Stimulated activated naive CD4-positive, alpha-beta T cell (primary cell): ENCODE results near the gene PRELID1.
"Not testable (repeated sequence)": the region's sequence is repeated elsewhere in the genome, so short reads cannot be mapped to it uniquely, and the experiment has no call there.

Experiments used
- DNase-seq, 6 experiments: peaks; one replicate each; lab custom pipeline; 2025; lab: John Stamatoyannopoulos, UW

The PRELID1 gene

DNA sequence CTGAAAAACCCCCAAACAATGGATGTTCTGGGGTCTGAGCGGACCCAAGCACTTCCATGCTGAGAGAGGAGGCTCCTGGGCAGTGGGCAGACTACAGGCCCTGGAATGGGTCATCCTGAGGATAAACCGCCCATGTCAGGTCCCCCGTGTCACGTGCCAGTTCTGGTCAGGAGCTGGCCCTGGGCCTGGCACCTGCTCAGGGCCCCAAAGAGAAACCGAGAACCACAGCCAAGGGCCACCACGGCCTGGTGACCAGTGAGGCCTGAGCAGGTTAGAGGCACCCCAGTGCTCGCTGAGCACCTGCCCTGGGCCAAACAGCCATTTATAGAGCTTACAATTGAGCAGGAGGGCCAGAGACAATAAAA lies 32.1 kb downstream of the PRELID1 start:
- no peak for DNase-seq

GRCh38 chr5:177336112-177336511 lies 32.5 kb downstream of the PRELID1 start:
- no peak for DNase-seq

DNA sequence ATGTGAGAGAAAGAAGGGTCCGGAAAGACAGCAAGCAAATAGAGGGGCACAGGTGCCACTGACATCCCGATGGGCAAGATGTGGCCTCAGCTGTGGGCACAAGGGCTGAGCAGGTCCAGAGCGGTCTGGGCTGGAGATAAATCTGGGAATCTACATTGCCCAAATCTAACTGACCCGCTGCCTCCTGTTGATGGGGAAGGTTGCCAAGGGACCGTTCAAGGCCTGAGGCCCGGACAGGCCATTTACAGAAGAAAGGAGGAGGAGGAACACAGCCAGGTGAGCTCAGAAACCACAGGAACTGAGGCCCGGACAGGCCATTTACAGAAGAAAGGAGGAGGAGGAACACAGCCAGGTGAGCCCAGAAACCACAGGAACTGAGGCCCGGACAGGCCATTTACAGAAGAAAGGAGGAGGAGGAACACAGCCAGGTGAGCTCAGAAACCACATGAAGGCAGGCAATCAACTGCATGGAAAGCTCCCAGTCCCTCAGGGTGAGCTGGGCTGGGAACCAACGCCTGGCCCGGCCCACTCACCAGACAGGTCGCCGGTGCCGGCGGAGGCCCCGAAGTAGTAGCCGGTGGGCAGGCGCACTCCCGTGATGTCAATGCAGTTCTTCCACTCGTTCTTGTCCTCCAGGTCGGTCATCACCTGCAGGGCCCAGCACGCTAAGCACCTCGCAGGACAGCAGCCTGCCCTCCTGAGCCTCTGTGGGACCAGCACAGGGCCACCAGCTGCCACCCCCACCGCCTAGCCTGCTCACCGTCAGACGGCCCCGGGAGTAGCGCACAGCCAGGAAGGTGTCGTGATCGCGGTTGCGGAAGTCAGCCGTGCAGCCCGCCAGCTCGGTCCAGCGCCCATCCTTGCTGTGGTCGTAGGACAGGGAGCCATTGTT lies 33.2 kb downstream of the PRELID1 start:
- DNase-seq = no peak

DNA sequence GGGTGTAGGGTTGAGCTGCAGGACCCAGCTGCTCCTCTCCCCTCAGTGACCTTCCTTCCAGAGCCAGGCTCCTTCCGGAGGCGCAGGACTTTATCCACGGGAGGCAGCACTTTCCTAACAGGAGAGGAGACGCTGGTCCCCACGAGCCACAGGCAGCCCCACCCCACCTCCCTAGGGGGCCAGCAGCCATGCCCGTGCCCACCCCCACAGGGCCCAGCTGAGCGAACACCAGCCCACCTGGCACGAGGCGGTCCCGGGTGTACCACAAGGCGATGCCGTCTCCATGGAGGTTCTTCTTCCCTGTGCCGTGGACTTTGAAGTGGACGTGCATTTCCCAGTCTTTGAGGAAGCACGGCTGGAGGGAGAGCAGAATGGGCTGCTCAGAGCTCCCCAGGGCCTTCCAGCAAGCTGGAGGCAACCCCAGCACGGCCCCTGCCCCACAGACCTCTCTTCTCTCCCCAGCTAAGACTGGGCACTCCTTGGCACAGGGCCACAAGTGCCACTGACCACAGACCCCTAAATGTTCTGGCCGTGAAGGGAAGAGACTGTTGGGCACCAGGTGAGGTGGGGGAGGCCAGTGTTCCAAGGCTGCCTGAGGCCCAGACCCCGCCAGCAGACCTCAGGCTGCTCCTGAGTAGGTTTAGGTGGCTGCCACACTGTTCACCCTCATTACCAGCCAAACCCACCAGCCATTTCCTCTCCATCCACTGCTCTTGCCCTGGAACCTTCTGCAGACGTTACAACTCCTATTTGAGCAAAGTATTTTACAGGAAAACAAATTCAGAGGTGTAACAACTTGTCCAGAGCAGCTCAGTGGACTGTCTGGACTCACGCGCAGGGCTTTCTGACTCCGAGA lies 34.9 kb downstream of the PRELID1 start:
- no peak for DNase-seq

DNA sequence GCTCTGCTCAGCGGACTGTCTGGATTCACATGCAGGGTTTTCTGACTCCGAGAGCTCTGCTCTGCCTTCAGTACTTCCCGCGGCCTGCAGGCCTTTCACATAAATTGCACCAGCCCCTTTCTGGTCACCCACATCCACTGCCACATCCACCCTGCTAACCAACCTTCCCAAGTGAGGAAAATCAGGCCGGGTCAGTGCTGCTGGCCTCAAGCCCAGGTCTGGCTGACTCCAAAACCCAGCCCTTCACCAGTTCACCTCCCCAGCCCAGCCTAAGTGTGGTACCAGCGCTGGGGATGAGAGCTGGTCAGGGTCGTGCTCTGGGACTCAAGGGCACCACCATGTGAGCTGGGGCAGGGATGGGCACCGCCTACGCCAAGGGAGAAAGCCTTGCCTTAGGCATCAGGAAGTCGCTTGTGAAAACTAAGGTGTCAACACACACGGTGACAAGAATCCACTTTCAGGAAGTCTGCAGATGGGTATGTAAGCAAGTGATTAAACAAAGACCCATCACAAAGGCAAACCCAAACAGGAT lies 35.6 kb downstream of the PRELID1 start:
- DNase-seq = no peak

- not testable (repeated sequence) for DNase-seq
Measured at GRCh38 chr5:177343000-177343399, 39.4 kb downstream of the PRELID1 start.

DNA sequence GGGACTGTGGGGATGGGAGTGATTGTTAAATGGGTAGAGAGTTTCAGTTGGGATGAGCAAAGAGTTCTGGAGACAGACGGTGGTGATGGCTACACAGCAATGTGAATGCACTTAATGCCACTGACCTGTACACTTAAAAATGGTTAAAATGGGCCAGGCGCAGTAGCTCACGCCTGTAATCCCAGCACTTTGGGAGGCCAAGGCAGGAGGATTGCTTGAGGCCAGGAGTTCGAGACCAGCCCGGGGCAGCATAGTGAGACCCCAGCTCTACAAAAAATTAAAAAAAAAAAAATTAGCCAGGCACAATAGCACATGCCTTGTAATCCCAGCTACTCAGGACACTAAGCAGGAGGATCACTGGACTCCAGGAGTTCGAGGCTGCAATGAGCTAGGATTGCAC lies 40.2 kb downstream of the PRELID1 start:
- DNase-seq = no peak

DNA sequence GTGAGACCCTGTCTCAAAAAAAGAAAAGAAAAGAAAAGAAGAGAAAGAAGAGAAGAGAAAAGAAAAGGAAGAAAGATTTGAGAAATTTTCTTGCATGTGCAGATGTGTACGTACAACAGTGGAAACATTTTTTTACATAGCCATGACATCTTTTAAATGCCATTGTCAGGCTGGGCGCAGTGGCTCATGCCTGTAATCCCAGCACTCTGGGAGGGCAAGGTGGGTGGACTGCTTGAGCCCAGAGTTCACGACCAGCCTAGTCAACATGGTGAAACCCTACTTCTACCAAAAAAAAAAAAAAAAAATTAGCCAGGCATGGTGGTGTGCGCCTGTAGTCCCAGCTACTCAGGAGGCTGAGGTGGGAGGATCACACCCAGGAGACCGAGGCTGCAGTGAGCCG lies 41.3 kb downstream of the PRELID1 start:
- DNase-seq = no peak

- DNase-seq = no peak
Measured at GRCh38 chr5:177346820-177347219, 43.2 kb downstream of the PRELID1 start.

DNA sequence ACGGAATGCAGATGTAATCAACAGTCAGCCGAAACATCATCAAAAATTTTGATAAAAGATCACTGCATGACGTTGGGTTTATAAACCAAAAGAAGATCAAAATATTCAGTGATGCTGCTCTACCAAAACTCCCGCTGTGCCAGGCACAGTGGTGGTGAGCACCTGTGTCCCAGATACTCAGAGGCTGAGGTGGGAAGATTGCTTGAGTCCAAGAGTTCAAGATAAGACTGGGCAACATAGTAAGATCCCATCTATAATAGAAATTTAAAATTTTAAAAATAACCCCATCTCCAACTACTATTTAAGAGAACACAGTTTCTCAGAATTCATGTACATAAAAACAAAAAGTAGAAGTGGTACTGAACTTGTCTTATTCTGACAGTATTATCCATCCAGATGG lies 44.1 kb downstream of the PRELID1 start:
- DNase-seq = no peak

DNA sequence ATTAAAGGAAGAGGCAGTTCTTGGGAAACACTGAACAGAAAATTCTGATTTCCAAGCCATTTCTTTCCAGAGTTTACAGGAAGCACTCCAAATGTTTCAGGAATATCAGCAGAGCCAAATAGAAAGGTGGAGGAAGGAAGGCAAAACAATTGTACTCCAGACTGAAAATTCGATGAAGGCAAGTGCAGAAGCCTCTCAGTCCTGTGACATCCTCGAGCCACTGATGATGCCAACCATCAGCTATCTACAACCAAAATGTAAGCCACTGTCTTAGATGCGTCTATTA lies 45.7 kb downstream of the PRELID1 start:
- no peak for DNase-seq

DNA sequence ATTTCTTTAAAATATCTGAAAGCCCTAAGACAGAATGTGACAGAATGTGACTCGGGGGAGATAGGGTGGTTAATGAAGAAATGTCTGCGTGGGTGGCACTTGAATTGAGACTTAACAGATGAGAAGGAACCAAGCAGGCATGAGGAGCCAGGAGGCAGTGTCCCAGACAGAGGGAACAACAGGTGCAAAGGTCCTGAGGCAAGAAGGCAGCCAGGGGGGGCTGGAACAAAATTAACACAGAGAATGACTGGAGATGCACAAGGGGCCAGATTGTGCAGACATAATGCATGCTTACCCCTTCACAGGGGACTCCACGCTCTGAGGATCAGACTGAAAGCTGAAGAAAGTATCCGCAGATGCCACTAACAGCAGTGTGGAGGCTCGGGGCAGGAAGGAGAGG lies 46.2 kb downstream of the PRELID1 start:
- DNase-seq = no peak

GRCh38 chr5:177350776-177351391 lies 47.3 kb downstream of the PRELID1 start:
- no peak for DNase-seq

DNA sequence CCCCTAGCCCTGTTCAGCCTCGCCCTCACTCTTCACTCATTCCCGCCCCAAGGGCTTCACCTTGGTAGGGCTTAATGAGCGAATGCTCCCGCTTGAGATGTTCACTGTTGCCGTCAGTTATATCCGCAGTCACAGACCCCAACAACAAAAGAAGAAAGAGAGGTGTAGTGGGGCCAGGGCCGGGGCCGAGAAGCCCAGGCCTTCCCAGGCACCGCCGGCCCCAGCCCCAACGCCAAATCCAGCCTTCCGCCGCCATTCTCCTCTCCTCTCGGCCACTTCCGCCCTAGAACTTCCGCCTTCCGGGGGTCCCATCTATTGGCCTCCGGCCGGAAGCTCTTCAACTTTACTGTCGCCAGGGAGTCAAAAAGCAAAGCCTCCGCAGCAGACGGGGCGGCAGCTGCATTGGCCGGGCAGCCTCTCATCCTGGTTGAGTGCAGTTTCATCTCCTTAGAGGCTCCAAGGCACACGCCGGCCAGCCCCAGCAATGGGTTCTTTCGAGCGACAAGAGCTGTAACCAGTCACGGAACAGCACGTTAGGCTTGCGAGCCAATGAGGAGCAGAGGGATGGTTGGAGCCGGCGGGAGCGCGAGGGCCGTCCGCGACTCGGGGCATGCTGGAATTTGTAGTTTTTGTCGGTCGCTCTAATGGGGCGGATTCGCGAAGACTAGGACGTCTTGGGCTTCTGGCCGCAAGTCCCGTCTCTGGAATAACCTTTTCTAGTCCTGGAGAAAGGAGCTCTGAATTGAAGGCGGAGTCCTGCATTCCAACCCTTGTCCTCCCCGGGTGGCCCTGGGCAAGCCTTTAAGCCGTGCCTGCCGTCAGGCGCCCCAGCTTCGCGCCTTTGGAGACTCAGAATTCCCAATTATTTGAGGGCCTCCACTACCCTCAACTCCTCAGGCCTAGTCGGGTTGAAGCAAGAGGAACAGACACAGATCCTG lies 48.1 kb downstream of the PRELID1 start, which contains the start of gene LMAN2:
Gene LMAN2, minus strand, starts transcription at position 277 of the 938 bp plus-strand sequence. Its CDS starts 21 bp downstream, at position 256.
- DNase-seq = peak; percentile 85 to 99 (median 90)

DNA sequence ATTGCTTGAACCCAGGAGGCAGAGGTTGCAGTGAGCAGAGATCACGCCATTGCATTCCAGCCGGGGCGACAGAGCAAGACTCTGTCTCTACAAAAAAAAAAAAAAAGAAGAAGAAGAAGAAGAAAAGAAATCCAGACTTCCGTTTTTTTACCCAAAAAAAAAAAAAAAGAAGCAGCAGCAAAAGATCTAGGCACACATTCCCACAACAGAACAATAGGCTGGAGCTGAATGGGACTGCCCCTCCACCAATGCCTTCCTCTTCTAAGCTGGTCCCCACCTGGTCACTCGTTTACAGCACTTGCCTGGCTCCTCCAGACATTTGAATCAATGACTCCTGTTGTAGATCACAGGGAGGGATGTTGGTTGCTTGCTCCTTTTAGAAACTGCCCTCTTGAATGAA lies 49.5 kb downstream of the PRELID1 start:
- DNase-seq = no peak

- no peak for DNase-seq
Measured at GRCh38 chr5:177354256-177354655, 50.7 kb downstream of the PRELID1 start.

- no peak for DNase-seq
Measured at GRCh38 chr5:177354711-177355110, 51.1 kb downstream of the PRELID1 start.

GRCh38 chr5:177355162-177355867 lies 51.7 kb downstream of the PRELID1 start:
- no peak for DNase-seq

- DNase-seq = no peak
Measured at GRCh38 chr5:177355868-177356168, 52.2 kb downstream of the PRELID1 start.
